PC-3 (cell line): ENCODE results near the gene SSTR3.

Source experiments
- CTCF ChIP-seq: fragments of 300-600 bp; sonication (generic); conservative IDR thresholded peaks from 2 replicates; pipeline ENCODE4 v1.5.1; 2017; ENCODE audit warnings: antibody characterized with exemption, low read depth, mild to moderate bottlenecking, low read length
- EZH2phosphoT487 ChIP-seq: fragments of 300-600 bp; sonication (generic); IDR thresholded peaks from 2 replicates; pipeline ENCODE4 v1.6.1; 2018; ENCODE audit warnings: mild to moderate bottlenecking, antibody characterized with exemption, low read length, borderline replicate concordance

GRCh38 chr22:37209140-37209845, 3.0 kb downstream of the SSTR3 start:
- TF ChIP-seq CTCF: no peak
- no peak for TF ChIP-seq EZH2phosphoT487
